Gastrocnemius medialis (tissue), 4 donors: ENCODE data around the gene PTPN23. TPM values are rescaled to one million over a fixed set of nuclear protein-coding genes. Genes with fewer than 3 reads are reported as not detected.

Experiments used
- ATAC-seq, 2 donors: fragments of 150-250 bp; one replicate each; pipeline ENCODE4 v1.9.1; 2016
- DNase-seq, 2 donors: peaks; one replicate each; pipeline ENCODE4 v3.0.0-alpha.2; 2019
- H3K27ac ChIP-seq, 4 donors: fragments of 200-600 bp; sonication (generic); 1 replicate in 1 of 4; 2 replicates in 3 of 4; pipeline ENCODE4 v1.5.1; 2016 to 2018; ENCODE audit warnings: mild to moderate bottlenecking in 2 of 4, moderate library complexity in 1 of 4
- H3K27me3 ChIP-seq, 3 donors: fragments of 200-600 bp; sonication (generic) in 2 of 3; 1 replicate in 1 of 3; 2 replicates in 2 of 3; pipeline versions ENCODE4 v1.5.1 to v1.6.0; 2016 to 2019; ENCODE audit warnings: mild to moderate bottlenecking in 1 of 3, moderate library complexity in 1 of 3
- H3K36me3 ChIP-seq, 2 donors: fragments of 200-600 bp; sonication (generic) in 1 of 2; one replicate each; pipeline ENCODE4 v1.5.1; 2017 to 2018
- H3K4me1 ChIP-seq, 2 donors: fragments of 200-600 bp; sonication (generic) in 1 of 2; one replicate each; pipeline ENCODE4 v1.5.1; 2016 to 2017; ENCODE audit warnings: mild to moderate bottlenecking in 2 of 2
- H3K4me3 ChIP-seq, 4 donors: fragments of 200-600 bp; sonication (generic) in 3 of 4; 1 replicate in 1 of 4; 2 replicates in 3 of 4; pipeline ENCODE4 v1.5.1; 2016 to 2019; ENCODE audit warnings: mild to moderate bottlenecking in 2 of 4
- H3K9me3 ChIP-seq, 3 donors: fragments of 200-600 bp; sonication (generic) in 2 of 3; 1 replicate in 1 of 3; 2 replicates in 2 of 3; pipeline ENCODE4 v1.5.1; 2016 to 2019
- CTCF ChIP-seq, 5 experiments: fragments of 450-650 bp in 3 of 5; fragments of 200-600 bp in 2 of 5; sonication (generic) in 2 of 5; IDR thresholded peaks in 4 of 5; conservative IDR thresholded peaks in 1 of 5; 1 replicate in 4 of 5; 2 replicates in 1 of 5; pipeline ENCODE4 v1.5.1; 2016 to 2019; ENCODE audit warnings: antibody characterized with exemption in 5 of 5, mild to moderate bottlenecking in 3 of 5, moderate library complexity in 3 of 5
- POLR2A ChIP-seq, 2 donors: fragments of 450-650 bp; IDR thresholded peaks; one replicate each; pipeline ENCODE4 v1.6.1; 2017; ENCODE audit warnings: antibody characterized with exemption in 2 of 2, mild to moderate bottlenecking in 2 of 2, moderate library complexity in 2 of 2
- in situ Hi-C, 4 donors: fragments of 200-750 bp; cut with MboI; loops; one replicate each; pipeline versions ENCODE4 v1.15.0 to v1.8.0; 2017; ENCODE audit warnings: low sequenced_read_pairs in 4 of 4
- intact Hi-C: fragments of 100-400 bp; cut with DNase I; formaldehyde crosslinking; loops from one replicate; pipeline ENCODE4 v1.15.1; 2023; ENCODE audit warnings: low total_unique reads
- total RNA-seq, 4 donors: library from RNA; depleted of rRNA; stranded (reverse); fragments of >200 nt; gene quantifications; one replicate each; pipeline versions ENCODE4 v1.1.0 to v1.2.3, GENCODE V29; 2016

The PTPN23 gene
- total RNA-seq, 4 donors from 2014 or later: 10.5 to 37.3 (median 23.7) TPM

- Histone ChIP-seq H3K36me3 (peaks cover 0 to 12% of the 10 kb centered on the region in 2 donors), H3K9me3 (no peaks in the 10 kb centered on the region), H3K4me3 (no peak overlapping the region), H3K27ac (peak overlapping the region; percentile 74 to 91 (median 84)), H3K4me1 (peaks cover 24 to 44% of the 10 kb centered on the region in 2 donors), H3K27me3 (no peaks in the 10 kb centered on the region)
- DNase-seq (peak in 1 of 2 donors; percentile 63), ATAC-seq (peak; percentile 27 to 53)
- in situ Hi-C loops (no loop called here), intact Hi-C loops (loop anchor here (2.0 kb wide), 1 partner anchor 61 kb away; the partner anchor contains the start of gene PTPN23)
- no peak for TF ChIP-seq CTCF (IDR thresholded peaks at IDR 0.05 in 4 of 5, conservative IDR thresholded peaks at IDR 0.05 in 1 of 5)
- no peak for TF ChIP-seq POLR2A (IDR thresholded peaks at IDR 0.05)
Observed at GRCh38 chr3:47441796-47442551, 61.2 kb downstream of the PTPN23 start.

GRCh38 chr3:47443611-47443995 is 62.8 kb downstream of the PTPN23 start:
- intact Hi-C loops (loop anchor here (1.0 to 2.0 kb wide), 2 partner anchors 33 to 63 kb away; partner anchors contain the start of gene PTPN23), in situ Hi-C loops (no loop called here)
- H3K27me3 ChIP-seq: no peaks in the 10 kb centered on the region
- H3K27ac ChIP-seq: peak overlapping the region; percentile 74 to 91 (median 84)
- DNase-seq (no peak), ATAC-seq (peak; percentile 21 to 36)
- no peaks in the 10 kb centered on the region for H3K9me3 ChIP-seq
- peak overlapping the region in 1 of 4 donors; percentile 2 for H3K4me3 ChIP-seq
- TF ChIP-seq POLR2A (IDR thresholded peaks at IDR 0.05): no peak
- TF ChIP-seq CTCF (IDR thresholded peaks at IDR 0.05 in 4 of 5, conservative IDR thresholded peaks at IDR 0.05 in 1 of 5): no peak
- H3K36me3 ChIP-seq: peaks cover 0 to 12% of the 10 kb centered on the region in 2 donors
- peaks cover 24 to 40% of the 10 kb centered on the region in 2 donors for H3K4me1 ChIP-seq

GRCh38 chr3:47444103-47444502 is 63.3 kb downstream of the PTPN23 start:
- ATAC-seq: peak in 1 of 2 donors; percentile 4
- peak overlapping the region; percentile 74 to 91 (median 84) for H3K27ac ChIP-seq
- in situ Hi-C loops (no loop called here), intact Hi-C loops (no loop called here)
- H3K4me3 ChIP-seq: no peak overlapping the region
- TF ChIP-seq POLR2A (IDR thresholded peaks at IDR 0.05): no peak
- TF ChIP-seq CTCF (IDR thresholded peaks at IDR 0.05 in 4 of 5, conservative IDR thresholded peaks at IDR 0.05 in 1 of 5): no peak
- DNase-seq: no peak
- H3K4me1 ChIP-seq: peaks cover 24 to 35% of the 10 kb centered on the region in 2 donors
- peaks cover 0 to 8% of the 10 kb centered on the region in 2 donors for H3K36me3 ChIP-seq
- H3K27me3 ChIP-seq: no peaks in the 10 kb centered on the region
- no peaks in the 10 kb centered on the region for H3K9me3 ChIP-seq

GRCh38 chr3:47452453-47453215 is 71.8 kb downstream of the PTPN23 start:
- Histone ChIP-seq H3K4me3 (no peak overlapping the region), H3K36me3 (no peaks in the 10 kb centered on the region), H3K9me3 (no peaks in the 10 kb centered on the region), H3K4me1 (peaks cover 10 to 18% of the 10 kb centered on the region in 2 donors), H3K27ac (no peak overlapping the region), H3K27me3 (no peaks in the 10 kb centered on the region)
- intact Hi-C loops: no loop called here
- TF ChIP-seq POLR2A (IDR thresholded peaks at IDR 0.05) (no peak), CTCF (IDR thresholded peaks at IDR 0.05 in 4 of 5, conservative IDR thresholded peaks at IDR 0.05 in 1 of 5) (no peak)
- ATAC-seq (no peak), DNase-seq (no peak)
- in situ Hi-C loops: no loop called here
